Caco-2 (cell line): ENCODE results near the gene BSCL2. TPM values are rescaled to one million over a fixed set of nuclear protein-coding genes. Genes with fewer than 3 reads are reported as not detected.
"Not testable (repeated sequence)": the region's sequence is repeated elsewhere in the genome, so short reads cannot be mapped to it uniquely, and the experiment has no call there.

Experiments used
- BruUV-seq: library from RNA; stranded (reverse); fragments of 400-500 nt; replicated peaks from 2 replicates; lab custom pipeline; 2021; lab: Mats Ljungman, UMichigan
- CTCF ChIA-PET: fragments of 300-600 bp; sonication (Branson Sonifier 250); formaldehyde crosslinking; loops from one replicate; lab custom pipeline; 2022; ENCODE audit warnings: antibody characterized with exemption; lab: Charles Lee
- POLR2A ChIA-PET: fragments of 300-600 bp; sonication (Branson Sonifier 250); formaldehyde crosslinking; loops from one replicate; lab custom pipeline; 2022; ENCODE audit warnings: antibody characterized with exemption; lab: Charles Lee
- DNase-seq, 2 experiments: peaks; one replicate each; pipeline versions ENCODE4 v3.0.0 to v3.0.0-alpha.2; 2020 to 2022
- H3K27me3 ChIP-seq: replicated peaks from 2 replicates; pipeline ENCODE4 v1.6.0; 2011; ENCODE audit warnings: low read length; ENCODE audit not compliant: control insufficient read depth, insufficient read depth
- H3K36me3 ChIP-seq: 2 replicates; pipeline ENCODE4 v1.5.1; 2011; ENCODE audit warnings: low read length; ENCODE audit not compliant: control insufficient read depth, insufficient read depth
- H3K4me1 ChIP-seq: fragments of 250-450 bp; sonication (Bioruptor Pico); 2 replicates; pipeline ENCODE4 v1.5.1; 2020; ENCODE audit warnings: mild to moderate bottlenecking
- H3K4me3 ChIP-seq: 2 replicates; pipeline ENCODE4 v1.5.1; 2011; ENCODE audit warnings: low read depth, mild to moderate bottlenecking, control low read depth, low read length
- H3K9me3 ChIP-seq: fragments of 250-450 bp; sonication (Bioruptor Pico); 2 replicates; pipeline ENCODE4 v1.5.1; 2020; ENCODE audit warnings: mild to moderate bottlenecking, moderate library complexity
- H3K27ac Mint-ChIP-seq: one replicate; pipeline ENCODE4 v1.8.0; 2022; ENCODE audit warnings: mixed read lengths; ENCODE audit not compliant: unreplicated experiment
- H3K27me3 Mint-ChIP-seq: one replicate; pipeline ENCODE4 v1.8.0; 2022; ENCODE audit warnings: mixed read lengths; ENCODE audit not compliant: insufficient read depth, unreplicated experiment
- H3K36me3 Mint-ChIP-seq: one replicate; pipeline ENCODE4 v1.8.0; 2022; ENCODE audit warnings: mild to moderate bottlenecking, mixed read lengths; ENCODE audit not compliant: insufficient read depth, unreplicated experiment
- H3K4me1 Mint-ChIP-seq: one replicate; pipeline ENCODE4 v1.8.0; 2022; ENCODE audit warnings: low read depth, mixed read lengths; ENCODE audit not compliant: unreplicated experiment
- H3K4me3 Mint-ChIP-seq: one replicate; pipeline ENCODE4 v1.8.0; 2022; ENCODE audit warnings: mild to moderate bottlenecking, moderate library complexity, mixed read lengths; ENCODE audit not compliant: unreplicated experiment
- H3K9me3 Mint-ChIP-seq: one replicate; pipeline ENCODE4 v1.8.0; 2022; ENCODE audit warnings: mixed read lengths; ENCODE audit not compliant: unreplicated experiment
- intact Hi-C: fragments of 100-400 bp; cut with micrococcal nuclease; formaldehyde crosslinking; loops from one replicate; pipeline ENCODE4 v1.10.0; 2022; ENCODE audit not compliant: unreplicated experiment
- total RNA-seq: library from RNA; stranded (reverse); gene quantifications from 2 replicates; pipeline ENCODE4 v1.2.3, GENCODE V29; 2022
- TF ChIP-seq, protein P1 (sequence below), 2 experiments: fragments of 200-600 bp in 1 of 2; IDR thresholded peaks; 1 replicate in 1 of 2; 2 replicates in 1 of 2; pipeline versions ENCODE4 v1.5.1 to v1.8.0; 2011 to 2022; ENCODE audit warnings: antibody characterized with exemption in 1 of 2, control low read depth in 1 of 2, inconsistent platforms in 1 of 2, low read depth in 1 of 2, low read length in 1 of 2, mild to moderate bottlenecking in 1 of 2, moderate library complexity in 1 of 2; ENCODE audit not compliant: insufficient read depth in 1 of 2, severe bottlenecking in 1 of 2, unreplicated experiment in 1 of 2

The BSCL2 gene
- total RNA-seq, 1 experiment from 2014 or later, result 39.2 TPM

DNA sequence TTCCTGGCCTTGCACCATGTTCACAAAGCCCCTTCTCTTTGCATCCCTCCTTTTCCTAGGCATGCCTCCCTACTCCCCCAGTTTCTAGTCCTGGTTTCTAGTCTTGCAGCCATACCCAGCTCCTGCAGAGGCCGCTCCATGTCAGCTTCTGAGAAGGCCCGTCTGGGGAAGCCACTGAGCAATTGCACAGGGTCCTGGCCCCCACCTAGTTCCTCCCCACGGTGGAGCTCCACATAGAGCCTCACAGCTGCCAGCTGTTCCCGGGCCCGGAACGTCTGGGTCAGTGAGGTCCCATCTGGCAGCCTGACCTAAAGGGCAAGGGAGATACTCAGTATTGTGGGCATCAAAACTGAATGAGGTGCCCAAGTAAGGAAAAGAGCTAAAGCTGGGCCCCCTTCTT, 30.5 kb downstream of the BSCL2 start:
- POLR2A ChIA-PET, result interaction anchor here (0.5 to 1.0 kb wide), 3 partner anchors 12 to 214 kb away, joined by 4 to 11 read pairs (median 10); partner anchors contain the start of genes C11orf98, CSKMT and TTC9C
- intact Hi-C loops, result loop anchor here (10.0 kb wide), 1 partner anchor 282 kb away; no protein-coding TSS in a partner anchor
- Mint-ChIP-seq H3K27me3 (no peaks in the 10 kb centered on the region), H3K27ac (no peak overlapping the region), H3K4me3 (peak overlapping the region; percentile 81), H3K9me3 (no peaks in the 10 kb centered on the region), H3K4me1 (peaks cover 15% of the 10 kb centered on the region), H3K36me3 (peaks cover 49% of the 10 kb centered on the region)
- Histone ChIP-seq H3K9me3 (no peaks in the 10 kb centered on the region), H3K27me3 (no peaks in the 10 kb centered on the region), H3K36me3 (no peaks in the 10 kb centered on the region; the same call in 1 of the 2 replicates), H3K4me1 (peaks cover 9% of the 10 kb centered on the region), H3K4me3 (no peak overlapping the region)
- CTCF ChIA-PET, result interaction anchor here (1.9 kb wide), 1 partner anchor 110 kb away, joined by 7 read pairs; no protein-coding TSS in a partner anchor
- TF ChIP-seq, protein P1, sequence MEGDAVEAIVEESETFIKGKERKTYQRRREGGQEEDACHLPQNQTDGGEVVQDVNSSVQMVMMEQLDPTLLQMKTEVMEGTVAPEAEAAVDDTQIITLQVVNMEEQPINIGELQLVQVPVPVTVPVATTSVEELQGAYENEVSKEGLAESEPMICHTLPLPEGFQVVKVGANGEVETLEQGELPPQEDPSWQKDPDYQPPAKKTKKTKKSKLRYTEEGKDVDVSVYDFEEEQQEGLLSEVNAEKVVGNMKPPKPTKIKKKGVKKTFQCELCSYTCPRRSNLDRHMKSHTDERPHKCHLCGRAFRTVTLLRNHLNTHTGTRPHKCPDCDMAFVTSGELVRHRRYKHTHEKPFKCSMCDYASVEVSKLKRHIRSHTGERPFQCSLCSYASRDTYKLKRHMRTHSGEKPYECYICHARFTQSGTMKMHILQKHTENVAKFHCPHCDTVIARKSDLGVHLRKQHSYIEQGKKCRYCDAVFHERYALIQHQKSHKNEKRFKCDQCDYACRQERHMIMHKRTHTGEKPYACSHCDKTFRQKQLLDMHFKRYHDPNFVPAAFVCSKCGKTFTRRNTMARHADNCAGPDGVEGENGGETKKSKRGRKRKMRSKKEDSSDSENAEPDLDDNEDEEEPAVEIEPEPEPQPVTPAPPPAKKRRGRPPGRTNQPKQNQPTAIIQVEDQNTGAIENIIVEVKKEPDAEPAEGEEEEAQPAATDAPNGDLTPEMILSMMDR (IDR thresholded peaks at IDR 0.05; ENCODE audit: insufficient read depth in 1 of 2, low read depth in 1 of 2, low read length in 1 of 2, severe bottlenecking in 1 of 2, unreplicated experiment in 1 of 2), result no peak
- no TSS peak for BruUV-seq
- no peak for DNase-seq

DNA sequence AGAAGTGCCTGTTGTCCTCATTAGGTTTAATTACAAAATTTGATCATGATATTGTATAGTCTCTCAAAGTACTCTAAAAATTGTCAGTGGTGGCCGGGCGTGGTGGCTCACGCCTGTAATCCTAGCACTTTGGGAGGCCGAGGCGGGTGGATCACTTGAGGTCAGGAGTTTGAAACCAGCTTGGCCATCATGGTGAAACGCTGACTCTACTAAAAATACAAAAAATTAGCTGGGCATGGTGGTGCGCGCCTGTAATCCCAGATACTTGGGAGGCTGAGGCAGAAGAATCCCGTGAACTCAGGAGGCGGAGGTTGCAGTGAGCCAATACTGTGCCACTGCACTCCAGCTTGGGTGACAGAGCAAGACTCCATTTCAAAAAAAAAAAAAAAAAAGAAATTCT, 31.8 kb downstream of the BSCL2 start:
- peaks cover 14% of the 10 kb centered on the region for H3K4me1 ChIP-seq
- BruUV-seq, H3K27me3 ChIP-seq, H3K4me3 ChIP-seq, H3K36me3 ChIP-seq, DNase-seq, H3K4me3 Mint-ChIP-seq, H3K27me3 Mint-ChIP-seq, H3K9me3 Mint-ChIP-seq, H3K9me3 ChIP-seq, CTCF ChIA-PET, H3K27ac Mint-ChIP-seq: not testable (repeated sequence)
- POLR2A ChIA-PET, result interaction anchor here (0.6 to 1.4 kb wide), 2 partner anchors 10 to 54 kb away, joined by 4 to 7 read pairs; partner anchors contain the start of genes C11orf98 and CSKMT
- Mint-ChIP-seq H3K36me3 (peaks cover 62% of the 10 kb centered on the region), H3K4me1 (peaks cover 24% of the 10 kb centered on the region)
- intact Hi-C loops, result loop anchor here (10.0 kb wide), 1 partner anchor 281 kb away; no protein-coding TSS in a partner anchor

DNA sequence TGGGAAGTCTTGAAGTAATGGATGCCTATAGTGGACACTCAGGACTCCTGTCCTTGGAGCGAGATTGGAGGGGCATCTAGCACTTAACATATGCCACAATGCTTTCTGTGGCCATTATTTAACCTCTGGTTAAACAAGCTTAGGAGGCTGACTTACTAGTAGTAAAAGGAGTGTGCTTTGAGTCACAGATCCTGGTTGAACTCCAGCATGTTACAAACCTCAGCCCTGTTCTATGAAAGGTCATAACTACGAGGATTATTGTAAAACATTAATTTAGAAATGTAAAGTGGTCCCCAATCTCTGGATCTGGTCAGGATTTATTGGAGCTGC, 34.1 kb downstream of the BSCL2 start:
- intact Hi-C loops, result loop anchor here (10.0 kb wide), 1 partner anchor 278 kb away; no protein-coding TSS in a partner anchor
- Mint-ChIP-seq H3K4me1 (peaks cover 28% of the 10 kb centered on the region), H3K9me3 (no peaks in the 10 kb centered on the region), H3K27me3 (no peaks in the 10 kb centered on the region), H3K4me3 (peak overlapping the region; percentile 98), H3K27ac (no peak overlapping the region), H3K36me3 (peaks cover 66% of the 10 kb centered on the region)
- no peaks in the 10 kb centered on the region for H3K27me3 ChIP-seq
- no peaks in the 10 kb centered on the region for H3K9me3 ChIP-seq
- CTCF ChIA-PET, result interaction anchor here (0.6 to 0.7 kb wide), 2 partner anchors 35 to 63 kb away, joined by 3 to 4 read pairs; no protein-coding TSS in a partner anchor
- no peak for DNase-seq
- no TSS peak for BruUV-seq
- H3K4me3 ChIP-seq, result no peak overlapping the region
- no peaks in the 10 kb centered on the region; the same call in 1 of the 2 replicates for H3K36me3 ChIP-seq
- POLR2A ChIA-PET, result interaction anchor here (0.7 to 2.3 kb wide), 4 partner anchors 8 to 99 kb away, joined by 3 to 23 read pairs (median 4); partner anchors contain the start of genes C11orf98, EEF1G, HNRNPUL2 and TTC9C
- H3K4me1 ChIP-seq, result peaks cover 25% of the 10 kb centered on the region
- TF ChIP-seq, protein P1 (IDR thresholded peaks at IDR 0.05; ENCODE audit: insufficient read depth in 1 of 2, low read depth in 1 of 2, low read length in 1 of 2, severe bottlenecking in 1 of 2, unreplicated experiment in 1 of 2), result no peak
